ENCODE data around the gene WBP2.
"Not testable (repeated sequence)": the region's sequence is repeated elsewhere in the genome, so short reads cannot be mapped to it uniquely, and the experiment has no call there.

DNA sequence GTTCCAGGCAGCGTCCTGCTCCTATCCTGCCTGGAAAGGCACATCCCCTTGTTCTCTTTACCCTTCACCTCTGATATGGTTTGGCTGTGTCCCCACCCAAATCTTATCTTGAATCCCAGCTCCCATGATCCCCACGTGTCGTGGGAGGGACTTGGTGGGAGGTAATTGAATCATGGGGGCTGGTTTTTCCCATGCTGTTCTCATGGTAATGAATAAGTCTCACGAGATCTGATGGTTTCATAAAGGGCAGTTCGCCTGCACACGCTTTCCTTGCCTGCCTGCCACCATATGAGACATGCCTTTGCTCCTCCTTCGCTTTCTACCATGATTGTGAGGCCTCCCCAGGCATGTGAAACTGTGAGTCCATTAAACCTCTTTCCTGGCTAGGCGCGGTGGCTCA, 30.7 kb upstream of the WBP2 start:
- TF ChIP-seq CTCF (IDR thresholded peaks at IDR 0.05; ENCODE audit: insufficient read depth, low read depth, low read length); EZH2 (IDR thresholded peaks at IDR 0.05; ENCODE audit: insufficient read depth, low read length): not testable (repeated sequence)
